BE2C (cell line): ENCODE measurements around the gene WDR7.

ENCODE experiments used
- DNase-seq: peaks from one replicate; pipeline ENCODE4 v3.0.0-alpha.2; 2020
- H3K27me3 ChIP-seq: fragments of 250-450 bp; sonication (Bioruptor Pico); 2 replicates; pipeline ENCODE4 v1.5.1; 2020; ENCODE audit warnings: mild to moderate bottlenecking
- H3K36me3 ChIP-seq: fragments of 250-450 bp; sonication (Bioruptor Pico); 2 replicates; pipeline ENCODE4 v1.5.1; 2020; ENCODE audit warnings: mild to moderate bottlenecking
- H3K4me1 ChIP-seq: fragments of 250-450 bp; sonication (Bioruptor Pico); 2 replicates; pipeline ENCODE4 v1.5.1; 2020
- H3K4me3 ChIP-seq: 2 replicates; pipeline ENCODE4 v1.5.1; 2011; ENCODE audit warnings: low read depth, low read length
- H3K9me3 ChIP-seq: fragments of 250-450 bp; sonication (Bioruptor Pico); 2 replicates; pipeline ENCODE4 v1.5.1; 2020
- CTCF ChIP-seq: IDR thresholded peaks from 2 replicates; pipeline ENCODE4 v1.5.1; 2012; ENCODE audit warnings: mild to moderate bottlenecking, low read depth, low read length

Gene WDR7

GRCh38 chr18:56635007-56635406, 16.2 kb upstream of the WDR7 start:
- no peak overlapping the region for H3K4me3 ChIP-seq
- no peaks in the 10 kb centered on the region for H3K9me3 ChIP-seq
- DNase-seq: no peak
- no peaks in the 10 kb centered on the region; the same call in 1 of the 2 replicates for H3K36me3 ChIP-seq
- TF ChIP-seq CTCF: no peak
- H3K27me3 ChIP-seq: no peaks in the 10 kb centered on the region
- no peaks in the 10 kb centered on the region; the same call in 1 of the 2 replicates for H3K4me1 ChIP-seq

GRCh38 chr18:56637176-56637575, 14.0 kb upstream of the WDR7 start:
- Histone ChIP-seq H3K4me3 (peak overlapping the region; percentile 92), H3K9me3 (no peaks in the 10 kb centered on the region), H3K36me3 (no peaks in the 10 kb centered on the region; the same call in 1 of the 2 replicates), H3K27me3 (no peaks in the 10 kb centered on the region), H3K4me1 (no peaks in the 10 kb centered on the region; the same call in 1 of the 2 replicates)
- no peak for DNase-seq
- TF ChIP-seq CTCF: no peak

- H3K4me3 ChIP-seq: peak overlapping the region; percentile 92
- no peaks in the 10 kb centered on the region for H3K27me3 ChIP-seq
- H3K36me3 ChIP-seq: no peaks in the 10 kb centered on the region; the same call in 1 of the 2 replicates
- TF ChIP-seq CTCF: no peak
- DNase-seq: no peak
- H3K9me3 ChIP-seq: no peaks in the 10 kb centered on the region
- no peaks in the 10 kb centered on the region; the same call in 1 of the 2 replicates for H3K4me1 ChIP-seq
These were observed 13.4 kb upstream of the WDR7 start for GRCh38 chr18:56637711-56638231.

GRCh38 chr18:56638232-56639103, 12.7 kb upstream of the WDR7 start, which contains the start of gene TXNL1:
Gene TXNL1, minus strand, starts transcription at chr18:56638592. Its CDS starts 152 bp downstream, at chr18:56638440.
- Histone ChIP-seq H3K36me3 (no peaks in the 10 kb centered on the region; the same call in 1 of the 2 replicates), H3K27me3 (no peaks in the 10 kb centered on the region), H3K4me1 (no peaks in the 10 kb centered on the region; the same call in 1 of the 2 replicates), H3K9me3 (no peaks in the 10 kb centered on the region), H3K4me3 (peak within 1 kb of the TSS; percentile 92)
- peak; percentile 96 for DNase-seq
- no peak for TF ChIP-seq CTCF

GRCh38 chr18:56639104-56639381, 12.1 kb upstream of the WDR7 start:
- no peaks in the 10 kb centered on the region; the same call in 1 of the 2 replicates for H3K4me1 ChIP-seq
- H3K36me3 ChIP-seq: no peaks in the 10 kb centered on the region; the same call in 1 of the 2 replicates
- no peak for TF ChIP-seq CTCF
- H3K27me3 ChIP-seq: no peaks in the 10 kb centered on the region
- no peak for DNase-seq
- H3K4me3 ChIP-seq: peak overlapping the region; percentile 74
- no peaks in the 10 kb centered on the region for H3K9me3 ChIP-seq

GRCh38 chr18:56639571-56639970, 11.6 kb upstream of the WDR7 start:
- DNase-seq: no peak
- Histone ChIP-seq H3K27me3 (no peaks in the 10 kb centered on the region), H3K4me1 (no peaks in the 10 kb centered on the region; the same call in 1 of the 2 replicates), H3K4me3 (no peak overlapping the region), H3K9me3 (no peaks in the 10 kb centered on the region), H3K36me3 (no peaks in the 10 kb centered on the region; the same call in 1 of the 2 replicates)
- no peak for TF ChIP-seq CTCF
